Muscle layer of colon (tissue), 2 donors: Measurements from ENCODE around the gene TNF.

Experiments used
- H3K27ac ChIP-seq: one replicate; pipeline ENCODE4 v1.7.0; 2013; ENCODE audit warnings: low read depth, mild to moderate bottlenecking, low read length, moderate library complexity
- H3K27me3 ChIP-seq, 2 donors: one replicate each; pipeline ENCODE4 v1.7.0; 2013; ENCODE audit warnings: low read length in 2 of 2, mild to moderate bottlenecking in 2 of 2; ENCODE audit not compliant: insufficient read depth in 2 of 2, control insufficient read depth in 1 of 2
- H3K36me3 ChIP-seq: one replicate; pipeline ENCODE4 v1.7.0; 2013; ENCODE audit warnings: mild to moderate bottlenecking, low read length; ENCODE audit not compliant: insufficient read depth
- H3K4me1 ChIP-seq: one replicate; pipeline ENCODE4 v1.7.0; 2013; ENCODE audit warnings: mild to moderate bottlenecking, low read length; ENCODE audit not compliant: insufficient read depth
- H3K4me3 ChIP-seq, 2 donors: one replicate each; pipeline ENCODE4 v1.7.0; 2013; ENCODE audit warnings: low read length in 2 of 2, low read depth in 1 of 2, mild to moderate bottlenecking in 1 of 2, moderate library complexity in 1 of 2
- H3K9ac ChIP-seq: one replicate; pipeline ENCODE4 v1.7.0; 2013; ENCODE audit warnings: low read length
- H3K9me3 ChIP-seq: one replicate; pipeline ENCODE4 v1.7.0; 2013; ENCODE audit warnings: mild to moderate bottlenecking, low read length
- donor health status: abdominal sarcoma.
- donor health status: Adenocarcinoma of cecum.

The TNF gene

DNA sequence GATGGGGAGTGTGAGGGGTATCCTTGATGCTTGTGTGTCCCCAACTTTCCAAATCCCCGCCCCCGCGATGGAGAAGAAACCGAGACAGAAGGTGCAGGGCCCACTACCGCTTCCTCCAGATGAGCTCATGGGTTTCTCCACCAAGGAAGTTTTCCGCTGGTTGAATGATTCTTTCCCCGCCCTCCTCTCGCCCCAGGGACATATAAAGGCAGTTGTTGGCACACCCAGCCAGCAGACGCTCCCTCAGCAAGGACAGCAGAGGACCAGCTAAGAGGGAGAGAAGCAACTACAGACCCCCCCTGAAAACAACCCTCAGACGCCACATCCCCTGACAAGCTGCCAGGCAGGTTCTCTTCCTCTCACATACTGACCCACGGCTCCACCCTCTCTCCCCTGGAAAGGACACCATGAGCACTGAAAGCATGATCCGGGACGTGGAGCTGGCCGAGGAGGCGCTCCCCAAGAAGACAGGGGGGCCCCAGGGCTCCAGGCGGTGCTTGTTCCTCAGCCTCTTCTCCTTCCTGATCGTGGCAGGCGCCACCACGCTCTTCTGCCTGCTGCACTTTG lies at the start of gene TNF:
TNF (plus strand) TSS at position 231 of the 567 bp plus-strand sequence; CDS start at position 408, 177 bp downstream.
- H3K36me3 ChIP-seq, result no peaks in the 10 kb centered on the region
- peak within 1 kb of the TSS in 1 of 2 donors; percentile 47 for H3K4me3 ChIP-seq
- H3K27ac ChIP-seq, result peak within 1 kb of the TSS; percentile 47
- H3K9ac ChIP-seq, result peak within 1 kb of the TSS; percentile 28
- H3K27me3 ChIP-seq, result no peaks in the 10 kb centered on the region
- no peaks in the 10 kb centered on the region for H3K9me3 ChIP-seq
- H3K4me1 ChIP-seq, result peaks cover 8% of the 10 kb centered on the region

DNA sequence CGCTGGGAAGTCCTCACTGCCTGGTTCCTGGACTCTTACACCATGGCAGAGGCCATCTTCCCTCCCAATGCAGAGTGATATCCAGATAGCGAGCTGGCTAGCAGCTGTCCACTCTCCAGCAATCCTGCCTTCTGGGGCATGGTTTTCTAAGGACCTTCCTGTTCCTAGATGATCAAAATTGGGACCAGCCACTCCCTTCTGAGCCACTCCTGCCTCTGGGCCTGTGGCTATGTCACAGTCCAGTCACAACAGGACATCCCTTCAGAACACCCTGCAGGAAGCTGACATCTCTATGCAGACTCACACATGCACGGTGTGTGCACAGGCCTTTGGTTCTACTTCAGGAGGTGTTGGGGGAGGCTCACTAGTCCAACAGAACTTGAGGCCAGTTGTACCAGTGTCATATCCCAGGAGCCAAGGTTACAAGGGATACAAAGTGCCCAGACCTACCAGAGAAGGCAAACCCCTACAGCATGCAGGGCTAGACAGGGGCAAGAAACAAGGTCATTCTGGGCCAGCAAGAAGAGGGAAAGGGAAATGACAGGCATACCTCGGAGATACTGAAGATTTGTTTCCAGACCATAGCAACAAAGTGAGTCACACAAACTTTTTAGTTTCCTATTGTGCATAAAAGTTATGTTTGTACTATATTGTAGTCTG lies 49.3 kb upstream of the TNF start:
- Histone ChIP-seq H3K36me3 (peaks cover 15% of the 10 kb centered on the region), H3K27ac (no peak overlapping the region), H3K9me3 (no peaks in the 10 kb centered on the region), H3K4me3 (no peak overlapping the region), H3K4me1 (no peaks in the 10 kb centered on the region), H3K27me3 (no peaks in the 10 kb centered on the region), H3K9ac (no peak overlapping the region)

DNA sequence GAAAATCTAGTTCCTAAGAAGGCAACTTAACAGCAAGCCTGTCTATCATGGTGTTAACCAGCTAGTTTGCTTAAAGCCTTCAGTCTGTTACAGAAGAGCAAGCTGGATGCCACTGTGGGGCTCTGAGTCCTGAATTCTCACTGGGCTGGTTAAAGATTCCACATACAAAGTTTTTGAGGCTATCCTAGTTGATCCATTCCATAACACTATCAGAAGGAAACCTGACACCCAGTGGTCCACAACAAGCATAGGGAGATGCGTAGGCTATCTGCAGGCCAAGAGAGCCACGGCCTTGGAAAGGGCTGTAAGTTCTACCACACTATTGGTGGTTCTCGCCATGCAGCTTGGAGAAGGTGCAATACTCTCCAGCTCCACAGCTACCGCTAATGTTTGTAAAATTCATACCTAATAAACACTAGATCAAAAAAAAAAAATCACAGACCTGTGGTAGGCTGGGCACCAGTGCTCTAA lies 47.0 kb upstream of the TNF start:
- H3K9ac ChIP-seq, result no peak overlapping the region
- no peak overlapping the region for H3K4me3 ChIP-seq
- peaks cover 27% of the 10 kb centered on the region for H3K36me3 ChIP-seq
- H3K27me3 ChIP-seq, result no peaks in the 10 kb centered on the region
- no peak overlapping the region for H3K27ac ChIP-seq
- H3K4me1 ChIP-seq, result no peaks in the 10 kb centered on the region
- no peaks in the 10 kb centered on the region for H3K9me3 ChIP-seq

DNA sequence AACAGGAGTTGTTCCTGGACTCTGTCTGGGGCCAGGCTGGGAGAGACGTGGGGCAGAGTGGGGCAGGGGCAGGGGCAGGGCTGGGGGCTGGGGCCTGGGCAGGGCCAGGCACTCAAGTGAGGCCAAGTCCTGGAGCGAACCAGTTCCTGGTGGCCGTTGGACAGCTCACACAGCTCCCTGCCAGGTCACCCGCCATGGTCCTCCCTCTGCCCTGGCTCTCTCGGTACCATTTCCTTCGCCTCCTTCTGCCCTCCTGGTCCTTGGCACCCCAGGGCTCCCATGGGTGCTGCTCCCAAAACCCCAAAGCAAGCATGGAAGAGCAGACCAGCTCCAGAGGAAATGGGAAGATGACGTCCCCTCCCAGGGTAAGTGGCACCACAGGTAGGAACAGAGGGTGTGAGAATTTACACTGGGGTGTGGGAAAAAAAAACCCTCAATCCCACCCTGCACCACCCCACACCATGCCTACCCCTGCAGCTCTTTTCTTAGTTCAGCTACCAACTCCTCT lies 46.5 kb upstream of the TNF start, which contains the start of gene MCCD1:
MCCD1 (plus strand) TSS at position 142 of the 508 bp plus-strand sequence; CDS start at position 195, 53 bp downstream.
- Histone ChIP-seq H3K36me3 (peaks cover 32% of the 10 kb centered on the region), H3K27ac (no peak within 1 kb of the TSS)

DNA sequence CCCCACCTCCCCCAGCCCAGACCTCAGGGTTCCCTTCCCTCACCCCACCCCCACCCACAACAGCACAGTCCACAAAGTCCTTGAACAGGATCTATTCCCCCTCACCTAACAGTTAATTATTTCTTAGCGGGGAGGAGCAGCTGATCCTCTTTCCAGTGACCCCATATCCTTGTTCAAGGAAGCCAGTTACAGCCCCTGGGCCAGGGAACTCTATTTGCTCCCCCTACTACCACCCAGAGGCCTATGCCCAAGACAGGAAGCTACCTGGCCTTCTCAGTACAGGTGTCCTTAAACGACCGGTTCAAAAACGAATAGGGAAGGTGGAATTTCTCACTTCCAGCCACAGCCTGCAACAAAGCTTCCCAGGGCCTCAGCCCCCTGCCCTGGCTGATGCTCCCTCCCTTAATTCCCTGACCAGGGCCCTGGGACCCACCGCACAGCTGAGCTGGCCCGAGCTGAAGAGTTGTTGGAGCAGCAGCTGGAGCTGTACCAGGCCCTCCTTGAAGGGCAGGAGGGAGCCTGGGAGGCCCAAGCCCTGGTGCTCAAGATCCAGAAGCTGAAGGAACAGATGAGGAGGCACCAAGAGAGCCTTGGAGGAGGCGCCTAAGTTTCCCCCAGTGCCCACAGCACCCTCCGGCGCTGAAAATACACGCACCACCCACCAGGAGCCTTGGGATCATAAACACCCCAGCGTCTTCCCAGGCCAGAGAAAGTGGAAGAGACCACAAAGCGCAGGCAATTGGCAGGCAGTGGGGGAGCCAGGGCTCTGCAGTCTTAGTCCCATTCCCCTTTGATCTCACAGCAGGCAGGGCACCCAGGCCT lies 45.8 kb upstream of the TNF start:
- H3K4me1 ChIP-seq, result no peaks in the 10 kb centered on the region
- H3K36me3 ChIP-seq, result peaks cover 39% of the 10 kb centered on the region
- H3K27me3 ChIP-seq, result no peaks in the 10 kb centered on the region
- no peak overlapping the region for H3K9ac ChIP-seq
- no peak overlapping the region for H3K4me3 ChIP-seq
- no peaks in the 10 kb centered on the region for H3K9me3 ChIP-seq
- no peak overlapping the region for H3K27ac ChIP-seq

More for the DNA sequence above, 46.5 kb upstream of the TNF start, which contains the start of gene MCCD1:
- Histone ChIP-seq H3K9me3 (no peaks in the 10 kb centered on the region), H3K4me3 (no peak within 1 kb of the TSS), H3K27me3 (no peaks in the 10 kb centered on the region), H3K9ac (no peak within 1 kb of the TSS), H3K4me1 (no peaks in the 10 kb centered on the region)

DNA sequence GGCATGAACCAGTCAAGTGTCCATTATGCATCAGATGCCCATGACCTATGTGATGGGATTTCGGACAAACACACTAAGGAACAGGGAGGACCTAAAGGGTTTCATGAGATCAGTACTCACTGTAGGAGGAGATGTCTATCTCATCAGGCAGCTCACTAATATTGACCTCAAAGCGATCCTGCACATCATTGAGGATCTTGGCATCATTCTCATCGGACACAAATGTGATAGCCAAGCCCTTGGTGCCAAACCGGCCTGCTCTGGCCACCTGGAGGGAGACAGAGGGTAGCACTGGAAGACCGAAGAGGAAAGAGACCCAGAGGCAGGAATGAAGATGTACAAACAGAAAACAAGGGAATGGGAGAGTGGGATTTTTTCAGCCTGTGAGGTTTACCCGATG lies 44.7 kb upstream of the TNF start:
- H3K4me3 ChIP-seq, result no peak overlapping the region
- no peaks in the 10 kb centered on the region for H3K4me1 ChIP-seq
- H3K27ac ChIP-seq, result no peak overlapping the region
- H3K9me3 ChIP-seq, result no peaks in the 10 kb centered on the region
- no peaks in the 10 kb centered on the region for H3K27me3 ChIP-seq
- peaks cover 50% of the 10 kb centered on the region for H3K36me3 ChIP-seq
- no peak overlapping the region for H3K9ac ChIP-seq

DNA sequence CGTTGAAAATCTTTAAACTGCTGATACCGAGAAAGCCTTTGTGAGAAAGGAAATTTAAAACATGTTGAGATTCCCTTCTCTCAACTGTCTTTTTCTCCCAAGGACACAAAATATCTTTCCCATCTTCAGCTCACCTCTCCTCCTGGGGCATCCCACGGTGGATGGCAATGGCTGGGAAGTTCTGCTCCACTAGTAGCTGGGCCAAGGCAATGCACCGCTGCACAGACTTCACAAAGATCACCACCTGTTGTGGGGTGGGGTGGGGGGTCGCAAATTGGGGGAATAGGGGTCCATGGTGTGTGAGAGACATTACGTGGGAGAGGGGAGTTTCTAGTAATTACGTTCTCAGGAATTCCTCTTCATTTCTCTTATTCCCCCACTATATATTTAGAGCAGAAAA lies 44.2 kb upstream of the TNF start:
- Histone ChIP-seq H3K36me3 (peaks cover 55% of the 10 kb centered on the region), H3K4me3 (no peak overlapping the region), H3K9ac (no peak overlapping the region), H3K4me1 (no peaks in the 10 kb centered on the region), H3K27me3 (no peaks in the 10 kb centered on the region), H3K27ac (no peak overlapping the region), H3K9me3 (no peaks in the 10 kb centered on the region)

DNA sequence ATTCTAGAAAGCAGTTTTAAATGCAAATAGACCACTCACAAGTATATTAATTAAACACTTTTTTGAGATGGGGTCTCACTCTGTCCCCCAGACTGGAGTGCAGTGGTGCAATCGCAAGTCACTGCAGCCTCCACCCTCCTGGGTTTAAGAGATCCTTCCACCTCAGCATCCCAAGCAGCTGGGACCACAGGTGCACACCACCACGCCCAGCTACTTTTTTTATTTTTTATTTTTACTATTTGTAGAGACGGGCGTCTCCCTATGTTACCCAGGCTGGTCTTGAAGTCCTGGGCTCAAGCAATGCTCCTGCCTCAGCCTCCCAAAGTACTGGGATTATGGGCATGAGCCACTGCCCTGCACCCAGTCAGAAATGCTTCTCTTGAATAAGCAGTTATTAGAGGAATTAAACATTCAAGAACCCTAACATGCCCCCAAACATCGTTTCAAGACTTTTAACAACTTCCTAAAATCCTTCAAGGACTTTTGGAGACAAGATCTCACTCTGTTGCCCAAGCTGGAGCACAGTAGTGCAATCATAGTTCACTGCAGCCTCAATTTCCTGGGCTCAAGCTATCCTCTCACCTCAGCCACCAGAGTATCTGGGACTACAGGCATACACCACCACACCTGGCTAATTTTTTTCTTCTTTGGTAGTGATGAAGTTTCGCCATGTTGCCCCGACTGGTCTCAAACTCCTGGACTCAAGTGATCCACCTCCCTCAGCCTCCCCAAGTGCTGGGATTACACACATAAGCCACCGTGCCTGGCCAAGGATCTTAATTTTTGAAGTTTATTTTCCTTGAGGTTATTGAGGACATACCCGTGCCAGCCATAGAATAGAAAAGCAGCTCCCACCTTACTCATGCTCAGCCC lies 43.4 kb upstream of the TNF start:
- no peak overlapping the region for H3K27ac ChIP-seq
- no peaks in the 10 kb centered on the region for H3K27me3 ChIP-seq
- H3K4me3 ChIP-seq, result no peak overlapping the region
- no peaks in the 10 kb centered on the region for H3K9me3 ChIP-seq
- H3K36me3 ChIP-seq, result peaks cover 62% of the 10 kb centered on the region
- no peaks in the 10 kb centered on the region for H3K4me1 ChIP-seq
- H3K9ac ChIP-seq, result no peak overlapping the region

DNA sequence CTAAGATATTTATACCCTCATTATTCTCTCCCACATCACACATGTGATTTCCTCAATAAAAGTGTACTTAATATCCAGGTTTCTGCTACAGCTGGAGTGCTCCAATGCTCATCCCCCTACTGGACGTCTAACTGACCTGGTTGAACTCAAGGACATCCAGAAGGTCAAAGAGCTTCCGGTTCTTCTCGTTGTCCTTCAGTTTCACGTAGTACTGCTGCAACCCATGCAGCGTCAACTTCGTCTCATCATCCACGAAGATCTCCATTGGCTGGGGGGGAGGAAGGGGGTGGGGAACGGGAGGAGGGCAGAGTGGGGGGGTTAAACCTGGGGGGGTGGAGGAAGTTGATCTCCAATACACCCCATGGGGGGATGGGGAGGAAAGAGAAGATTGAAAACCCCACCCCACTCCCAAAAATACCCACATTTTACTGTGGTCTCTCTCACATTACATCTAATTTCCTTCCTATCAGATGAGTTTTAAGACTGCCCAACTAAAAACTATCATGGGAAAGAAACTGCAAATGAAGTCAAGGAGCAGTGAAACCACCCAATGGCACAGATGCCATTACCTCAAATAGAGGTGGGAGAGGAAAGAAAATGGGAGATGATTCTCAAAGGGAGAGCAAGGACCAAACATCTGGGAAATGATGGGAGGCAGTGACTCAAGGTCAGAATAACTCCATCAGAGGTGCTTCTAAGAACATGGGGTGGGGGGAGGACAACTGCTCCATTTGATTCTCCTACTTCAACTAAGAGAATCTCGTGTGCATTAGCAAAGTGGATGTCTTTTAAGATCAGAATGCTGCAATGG lies 42.5 kb upstream of the TNF start:
- Histone ChIP-seq H3K9me3 (no peaks in the 10 kb centered on the region), H3K4me3 (no peak overlapping the region), H3K27me3 (no peaks in the 10 kb centered on the region), H3K4me1 (no peaks in the 10 kb centered on the region), H3K9ac (no peak overlapping the region), H3K36me3 (peaks cover 66% of the 10 kb centered on the region), H3K27ac (no peak overlapping the region)

DNA sequence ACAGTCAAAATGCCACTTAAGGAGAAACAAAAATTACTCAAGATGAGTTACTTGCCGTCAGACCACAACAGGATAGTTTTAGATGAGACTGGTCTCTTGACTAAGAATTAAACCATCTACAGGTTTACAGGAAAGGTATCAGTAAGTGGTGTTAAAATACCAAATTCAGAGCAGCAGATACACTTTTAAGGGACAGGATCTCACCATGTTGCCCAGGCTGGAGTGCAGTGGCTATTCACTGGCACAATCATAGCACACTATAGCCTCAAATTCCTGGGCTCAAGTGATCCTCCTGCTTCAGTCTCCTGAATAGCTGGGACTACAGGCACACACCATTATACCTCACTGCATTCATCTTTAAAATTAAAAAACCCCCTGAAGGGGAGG lies 41.9 kb upstream of the TNF start:
- peaks cover 2% of the 10 kb centered on the region for H3K4me1 ChIP-seq
- H3K4me3 ChIP-seq, result no peak overlapping the region
- no peak overlapping the region for H3K9ac ChIP-seq
- H3K9me3 ChIP-seq, result no peaks in the 10 kb centered on the region
- H3K27ac ChIP-seq, result no peak overlapping the region
- no peaks in the 10 kb centered on the region for H3K27me3 ChIP-seq
- peaks cover 72% of the 10 kb centered on the region for H3K36me3 ChIP-seq
